B cell (primary cell): ENCODE data around the gene ZBTB46. TPM values are rescaled to one million over a fixed set of nuclear protein-coding genes. Genes with fewer than 3 reads are reported as not detected.

Source experiments
- ATAC-seq: fragments of 200-7000 bp; cut with Tn5 transposase; one replicate; pipeline ENCODE4 v1.10.0; 2021; ENCODE audit warnings: low read depth, mild to moderate bottlenecking, moderate number of reproducible peaks, moderate library complexity
- CTCF ChIA-PET: fragments of 350-600 bp; sonication (Branson Sonifier 250); formaldehyde crosslinking; loops from one replicate; lab custom pipeline; 2021; ENCODE audit warnings: antibody characterized with exemption, inconsistent platforms; lab: Charles Lee
- POLR2A ChIA-PET: fragments of 350-600 bp; sonication (Branson Sonifier 250); formaldehyde crosslinking; loops from one replicate; lab custom pipeline; 2021; ENCODE audit warnings: antibody characterized with exemption; lab: Charles Lee
- DNase-seq: peaks from one replicate; pipeline ENCODE4 v3.0.0; 2013
- H2AFZ ChIP-seq: 2 replicates; pipeline ENCODE4 v1.6.1; 2012; ENCODE audit warnings: mild to moderate bottlenecking, low read depth, low read length; ENCODE audit not compliant: insufficient read depth, poor library complexity, severe bottlenecking
- H3K27ac ChIP-seq, 2 donors: 1 replicate in 1 of 2; 2 replicates in 1 of 2; pipeline ENCODE4 v1.5.1; 2012 to 2013; ENCODE audit warnings: low read length in 2 of 2, mild to moderate bottlenecking in 2 of 2, moderate library complexity in 1 of 2
- H3K27me3 ChIP-seq, 4 experiments: fragments of 200-600 bp in 1 of 4; sonication (generic) in 1 of 4; replicated peaks in 1 of 4; 1 replicate in 2 of 4; 2 replicates in 2 of 4; pipeline versions ENCODE4 v1.6.1 to v1.7.0; 2013 to 2016; ENCODE audit warnings: low read length in 3 of 4, mild to moderate bottlenecking in 2 of 4, mixed read lengths in 1 of 4, moderate library complexity in 1 of 4; ENCODE audit not compliant: insufficient read depth in 4 of 4, control insufficient read depth in 3 of 4; ENCODE audit errors: control extremely low read depth in 1 of 4
- H3K36me3 ChIP-seq, 2 experiments: replicated peaks in 1 of 2; 1 replicate in 1 of 2; 2 replicates in 1 of 2; pipeline versions ENCODE4 v1.6.1 to v1.7.1; 2013; ENCODE audit warnings: low read length in 1 of 2; ENCODE audit not compliant: insufficient read depth in 2 of 2, control insufficient read depth in 1 of 2; ENCODE audit errors: control extremely low read depth in 1 of 2, extremely low read depth in 1 of 2
- H3K4me1 ChIP-seq, 2 donors: fragments of 200-600 bp in 1 of 2; sonication (generic) in 1 of 2; 1 replicate in 1 of 2; 2 replicates in 1 of 2; pipeline versions ENCODE4 v1.5.1 to v1.6.1; 2013 to 2017; ENCODE audit warnings: low read length in 2 of 2; ENCODE audit not compliant: control insufficient read depth in 2 of 2, insufficient read depth in 2 of 2
- H3K4me2 ChIP-seq: replicated peaks from 2 replicates; pipeline ENCODE3; 2012; ENCODE audit warnings: mild to moderate bottlenecking, low read depth, low read length; ENCODE audit not compliant: poor library complexity, severe bottlenecking
- H3K4me3 ChIP-seq, 5 experiments: fragments of 200-600 bp in 1 of 5; sonication (generic) in 1 of 5; 1 replicate in 3 of 5; 2 replicates in 2 of 5; pipeline versions ENCODE4 v1.5.1 to v1.7.0; 2011 to 2016; ENCODE audit warnings: low read length in 4 of 5, mild to moderate bottlenecking in 4 of 5, low read depth in 2 of 5, control low read depth in 1 of 5, moderate library complexity in 1 of 5; ENCODE audit not compliant: insufficient read depth in 1 of 5; ENCODE audit errors: control extremely low read depth in 1 of 5, extremely low read depth in 1 of 5
- H3K79me2 ChIP-seq: fragments of 200-600 bp; sonication (generic); one replicate; pipeline ENCODE4 v1.6.0; 2016; ENCODE audit warnings: low read length; ENCODE audit not compliant: control insufficient read depth, insufficient read depth
- H3K9ac ChIP-seq: fragments of 200-600 bp; sonication (generic); 2 replicates; pipeline ENCODE4 v1.6.1; 2017; ENCODE audit warnings: mild to moderate bottlenecking, low read length, moderate library complexity
- H3K9me3 ChIP-seq, 3 donors: one replicate each; pipeline versions ENCODE4 v1.6.1 to v1.7.1; 2013; ENCODE audit warnings: low read length in 2 of 3; ENCODE audit not compliant: control insufficient read depth in 2 of 3, insufficient read depth in 1 of 3; ENCODE audit errors: control extremely low read depth in 1 of 3
- H4K20me1 ChIP-seq: 2 replicates; pipeline ENCODE4 v1.6.0; 2012; ENCODE audit warnings: mild to moderate bottlenecking, low read length; ENCODE audit not compliant: insufficient read depth, control insufficient read depth, poor library complexity, severe bottlenecking
- H3K27ac Mint-ChIP-seq: one replicate; pipeline ENCODE4 v1.8.0; 2021; ENCODE audit warnings: mixed read lengths
- H3K27me3 Mint-ChIP-seq: one replicate; pipeline ENCODE4 v1.8.0; 2021; ENCODE audit warnings: mixed read lengths
- H3K4me1 Mint-ChIP-seq: one replicate; pipeline ENCODE4 v1.8.0; 2021; ENCODE audit warnings: mixed read lengths
- H3K4me3 Mint-ChIP-seq: one replicate; pipeline ENCODE4 v1.8.0; 2021; ENCODE audit warnings: mixed read lengths
- H3K9me3 Mint-ChIP-seq: one replicate; pipeline ENCODE4 v1.8.0; 2022; ENCODE audit warnings: mixed read lengths; ENCODE audit not compliant: insufficient read depth
- EZH2 ChIP-seq: IDR thresholded peaks from 2 replicates; pipeline ENCODE4 v1.6.1; 2012; ENCODE audit warnings: borderline replicate concordance, low read depth, mild to moderate bottlenecking, moderate library complexity, low read length; ENCODE audit not compliant: insufficient read depth, poor library complexity, severe bottlenecking
- WGBS: methylation state at CpG from one replicate; pipeline ENCODE4 v1.1.5; 2013; ENCODE audit warnings: missing lambda C conversion rate; ENCODE audit not compliant: insufficient coverage; 5-methylcytosine and 5-hydroxymethylcytosine counted together
- intact Hi-C: fragments of 100-400 bp; cut with micrococcal nuclease; formaldehyde crosslinking; loops from one replicate; pipeline ENCODE4 v1.10.0; 2022
- polyA plus RNA-seq: library from polyadenylated mRNA; depleted of rRNA; stranded (reverse); fragments of >200 nt; gene quantifications from 2 replicates; pipeline ENCODE4 v1.2.3, GENCODE V29; 2012
- total RNA-seq, 2 donors: library from RNA; stranded (reverse); fragments of 120-200 nt in 1 of 2; gene quantifications; 1 replicate in 1 of 2; 2 replicates in 1 of 2; pipeline versions ENCODE4 v1.2.3 to v1.2.4, GENCODE V29; 2013 to 2022
- TF ChIP-seq, protein P1 (sequence below): fragments of 200-600 bp; IDR thresholded peaks from one replicate; pipeline ENCODE4 v1.8.0; 2022; ENCODE audit warnings: antibody characterized with exemption, mild to moderate bottlenecking

ZBTB46 gene
- total and polyA plus RNA-seq, 2 donors (not counting 1 experiment from before 2014, with no cell fraction given), result 0.16 to 0.64 TPM

DNA sequence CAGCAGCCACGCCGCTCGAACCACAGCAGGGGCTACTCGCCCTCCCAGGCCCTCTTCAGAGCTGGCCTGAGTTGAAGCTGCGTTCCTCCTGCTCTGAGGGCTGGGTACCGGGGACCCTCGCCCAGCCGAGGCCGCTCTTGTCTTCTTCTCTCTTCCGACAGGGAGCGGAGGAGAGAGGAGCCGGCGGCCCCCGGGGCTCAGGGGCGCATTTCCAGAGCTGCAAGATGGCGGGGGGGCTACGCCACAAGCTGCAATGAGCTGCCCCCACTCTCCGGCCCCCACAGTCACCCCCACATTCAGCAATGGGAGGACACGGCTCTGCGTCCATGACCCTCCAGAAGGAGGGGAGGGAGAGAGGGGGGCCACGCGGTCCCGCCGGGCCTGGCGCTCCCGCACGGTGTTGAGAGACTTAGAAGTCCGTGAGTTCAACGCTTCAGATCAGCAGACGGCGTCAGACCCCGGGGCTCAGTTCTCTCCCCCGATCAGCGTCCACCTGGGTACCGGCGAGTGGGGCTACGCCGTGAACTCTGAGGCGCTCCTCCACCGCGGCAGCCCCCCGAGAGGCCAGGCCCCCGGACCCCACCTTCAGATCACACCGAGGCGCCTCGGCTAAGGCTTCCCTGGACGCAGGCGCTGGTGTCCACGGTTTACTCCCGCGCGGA, 59.9 kb downstream of the ZBTB46 start:
- no peak overlapping the region for H3K27ac ChIP-seq
- ATAC-seq, result no peak

DNA sequence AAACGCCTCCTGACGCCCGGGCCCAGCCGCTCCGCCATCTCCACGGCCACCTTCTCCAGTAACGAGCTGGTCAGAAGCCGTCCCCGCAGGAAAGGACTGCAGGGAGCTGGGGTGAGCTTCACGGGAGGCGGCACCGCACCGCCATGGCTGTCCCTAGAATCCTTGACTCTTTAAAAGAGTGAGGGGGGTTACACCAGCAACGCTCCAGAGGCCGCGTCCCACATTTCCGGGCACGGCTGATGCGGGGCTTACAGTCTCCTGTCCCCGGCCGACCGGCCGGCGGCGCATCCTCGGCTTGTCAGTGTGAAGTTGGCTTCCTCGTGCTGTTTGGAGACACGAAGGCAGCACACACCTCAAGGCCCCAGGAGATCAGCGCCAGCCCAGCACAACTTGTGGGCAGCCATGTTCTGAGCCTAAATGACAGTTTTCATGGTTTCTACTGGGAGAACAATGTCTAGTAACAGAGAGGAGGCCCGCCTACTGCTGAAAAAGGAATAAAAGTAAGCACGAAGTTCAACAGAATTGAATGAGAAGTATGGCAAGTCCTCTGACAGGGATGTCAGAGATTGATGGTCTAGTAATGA, 61.1 kb downstream of the ZBTB46 start:
- no peaks in the 10 kb centered on the region for H3K4me1 ChIP-seq
- H3K4me1 Mint-ChIP-seq, result no peaks in the 10 kb centered on the region
- H3K9me3 Mint-ChIP-seq, result no peaks in the 10 kb centered on the region
- no peak overlapping the region for H2AFZ ChIP-seq
- no peak overlapping the region for H3K4me3 ChIP-seq
- no peak overlapping the region for H3K27ac Mint-ChIP-seq
- H3K4me3 Mint-ChIP-seq, result no peak overlapping the region
- no peaks in the 10 kb centered on the region for H3K79me2 ChIP-seq
- no peak overlapping the region for H3K4me2 ChIP-seq
- CTCF ChIA-PET, result interaction anchor here (0.9 kb wide), 1 partner anchor 8 kb away, joined by 3 read pairs; no protein-coding TSS in a partner anchor
- 97% methylated on average over 30 of the region's 31 CpGs for WGBS
- H3K27me3 ChIP-seq, result no peaks in the 10 kb centered on the region
- intact Hi-C loops, result no loop called here
- ATAC-seq, result no peak
- POLR2A ChIA-PET, result no interaction called here
- no peaks in the 10 kb centered on the region for H4K20me1 ChIP-seq
- DNase-seq, result no peak
- H3K36me3 ChIP-seq, result no peaks in the 10 kb centered on the region
- no peak overlapping the region for H3K9ac ChIP-seq
- peaks cover 4% of the 10 kb centered on the region for H3K27me3 Mint-ChIP-seq
- H3K27ac ChIP-seq, result no peak overlapping the region
- TF ChIP-seq EZH2, result no peak
- TF ChIP-seq, protein P1, sequence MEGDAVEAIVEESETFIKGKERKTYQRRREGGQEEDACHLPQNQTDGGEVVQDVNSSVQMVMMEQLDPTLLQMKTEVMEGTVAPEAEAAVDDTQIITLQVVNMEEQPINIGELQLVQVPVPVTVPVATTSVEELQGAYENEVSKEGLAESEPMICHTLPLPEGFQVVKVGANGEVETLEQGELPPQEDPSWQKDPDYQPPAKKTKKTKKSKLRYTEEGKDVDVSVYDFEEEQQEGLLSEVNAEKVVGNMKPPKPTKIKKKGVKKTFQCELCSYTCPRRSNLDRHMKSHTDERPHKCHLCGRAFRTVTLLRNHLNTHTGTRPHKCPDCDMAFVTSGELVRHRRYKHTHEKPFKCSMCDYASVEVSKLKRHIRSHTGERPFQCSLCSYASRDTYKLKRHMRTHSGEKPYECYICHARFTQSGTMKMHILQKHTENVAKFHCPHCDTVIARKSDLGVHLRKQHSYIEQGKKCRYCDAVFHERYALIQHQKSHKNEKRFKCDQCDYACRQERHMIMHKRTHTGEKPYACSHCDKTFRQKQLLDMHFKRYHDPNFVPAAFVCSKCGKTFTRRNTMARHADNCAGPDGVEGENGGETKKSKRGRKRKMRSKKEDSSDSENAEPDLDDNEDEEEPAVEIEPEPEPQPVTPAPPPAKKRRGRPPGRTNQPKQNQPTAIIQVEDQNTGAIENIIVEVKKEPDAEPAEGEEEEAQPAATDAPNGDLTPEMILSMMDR, result no peak
- H3K9me3 ChIP-seq, result no peaks in the 10 kb centered on the region

More for the DNA sequence above, 59.9 kb downstream of the ZBTB46 start:
- DNase-seq, result no peak
- Histone ChIP-seq H4K20me1 (no peaks in the 10 kb centered on the region), H3K36me3 (no peaks in the 10 kb centered on the region), H3K4me2 (no peak overlapping the region), H3K9me3 (no peaks in the 10 kb centered on the region), H3K4me1 (no peaks in the 10 kb centered on the region), H3K4me3 (no peak overlapping the region), H3K27me3 (no peaks in the 10 kb centered on the region), H3K9ac (no peak overlapping the region), H2AFZ (no peak overlapping the region), H3K79me2 (no peaks in the 10 kb centered on the region)
- no peaks in the 10 kb centered on the region for H3K9me3 Mint-ChIP-seq
- H3K4me1 Mint-ChIP-seq, result no peaks in the 10 kb centered on the region
- no peak overlapping the region for H3K4me3 Mint-ChIP-seq
- intact Hi-C loops, result no loop called here
- peaks cover 4% of the 10 kb centered on the region for H3K27me3 Mint-ChIP-seq
- ChIA-PET CTCF (interaction anchor here (1.1 kb wide), 1 partner anchor 15 kb away, joined by 3 read pairs; no protein-coding TSS in a partner anchor), POLR2A (no interaction called here)
- WGBS, result 91% methylated on average over 40 of the region's 52 CpGs
- no peak overlapping the region for H3K27ac Mint-ChIP-seq
- no peak for TF ChIP-seq EZH2
